Measurements from ENCODE around the gene EGFL8.
A peak's percentile ranks its signal among the peaks of the same experiment; 100 is the strongest.

The EGFL8 gene

GRCh38 chr6:32147401-32148132 lies 16.8 kb upstream of the EGFL8 start:
- no peak for DNase-seq

DNA sequence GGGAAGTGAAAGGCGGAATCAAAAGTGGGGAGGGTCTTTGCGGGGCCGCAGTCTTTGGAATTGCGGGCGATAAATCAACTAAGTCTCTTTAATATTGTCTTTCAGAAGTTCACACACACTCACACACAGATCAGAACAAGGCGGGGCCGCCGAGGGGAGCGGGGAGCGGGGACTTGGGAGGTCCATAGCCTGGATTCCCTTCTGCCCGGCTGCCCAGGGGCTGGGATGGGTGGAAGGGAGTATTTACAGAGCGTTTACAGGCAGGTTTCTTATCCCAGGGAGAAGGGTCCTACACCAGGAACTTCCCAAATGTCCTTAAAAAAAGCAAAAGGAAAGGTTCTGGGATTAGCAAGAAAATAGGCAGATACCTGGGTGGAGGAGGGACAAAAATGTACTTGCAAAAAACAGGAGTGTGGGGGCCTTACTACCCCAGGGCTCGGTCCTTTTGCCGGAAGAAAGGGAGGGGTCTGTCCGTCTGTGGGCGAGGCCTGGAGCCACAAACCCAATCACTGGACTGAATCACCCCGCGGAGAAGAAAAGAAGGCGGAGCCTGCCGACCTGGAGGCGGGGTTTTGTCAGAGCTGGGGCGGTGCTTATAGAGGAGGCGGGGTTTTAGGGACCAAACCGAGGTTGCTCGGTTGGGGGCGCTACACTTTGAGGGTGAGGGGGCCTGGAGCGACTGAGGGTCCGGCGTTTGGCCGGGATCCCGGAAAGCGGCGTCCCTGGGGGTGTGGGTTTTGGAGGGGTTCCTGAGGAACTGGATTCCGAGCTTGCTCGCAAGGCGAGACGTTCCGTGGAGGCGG lies 15.9 kb upstream of the EGFL8 start:
- DNase-seq: peak in 1 of 2 donors; percentile 27

GRCh38 chr6:32149092-32149755 lies 15.2 kb upstream of the EGFL8 start:
- no peak for DNase-seq

- no peak for DNase-seq
Measured at GRCh38 chr6:32149932-32150870, 14.2 kb upstream of the EGFL8 start.

DNA sequence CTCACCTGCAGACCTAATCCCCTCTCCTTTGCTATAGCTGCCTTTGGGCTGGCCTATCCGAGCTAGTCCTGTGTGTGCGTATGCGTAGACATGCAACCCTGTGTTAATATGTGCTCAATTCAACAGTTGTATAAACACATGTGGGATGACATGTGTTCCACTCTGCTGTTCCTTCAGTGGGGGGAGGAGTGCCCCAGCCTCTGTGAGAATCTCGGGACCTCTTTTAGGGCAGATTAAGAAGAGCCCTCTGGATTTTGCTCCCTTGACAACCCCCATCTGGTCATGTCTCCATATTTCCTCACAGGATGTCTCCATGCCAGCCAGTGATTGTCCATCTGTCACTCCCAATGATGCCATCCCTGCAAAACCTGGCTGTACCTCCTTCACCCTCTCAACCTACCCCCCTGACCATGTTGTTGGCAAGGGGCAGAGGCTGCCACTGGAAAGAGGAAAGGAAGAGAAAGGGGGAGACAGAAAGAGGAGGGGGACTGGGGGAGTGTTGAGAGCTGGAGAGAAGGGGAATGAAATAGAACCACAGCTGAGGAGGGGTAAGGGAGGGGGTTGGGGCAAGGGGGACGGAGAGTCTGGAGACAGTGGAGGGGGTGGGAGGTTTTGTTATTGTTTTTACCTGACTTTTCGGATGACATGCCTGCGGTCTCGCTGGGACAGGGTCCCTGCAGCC lies 13.1 kb upstream of the EGFL8 start:
- no peak for DNase-seq

- no peak for DNase-seq
Measured at GRCh38 chr6:32151863-32152768, 12.3 kb upstream of the EGFL8 start, which contains the start of gene PRRT1. Gene PRRT1, minus strand, starts transcription at chr6:32151939. Its CDS starts 112 bp downstream, at chr6:32151827.

GRCh38 chr6:32152769-32153563 lies 11.4 kb upstream of the EGFL8 start:
- DNase-seq: no peak

GRCh38 chr6:32153564-32154513 lies 10.6 kb upstream of the EGFL8 start, which contains the start of gene PPT2:
Gene PPT2, plus strand, starts transcription at chr6:32154141. Its CDS starts 454 bp downstream, at chr6:32154595.
- DNase-seq: peak; percentile 32 to 81

GRCh38 chr6:32154514-32155161 lies 9.8 kb upstream of the EGFL8 start:
- DNase-seq: peak in 1 of 2 donors; percentile 12

DNA sequence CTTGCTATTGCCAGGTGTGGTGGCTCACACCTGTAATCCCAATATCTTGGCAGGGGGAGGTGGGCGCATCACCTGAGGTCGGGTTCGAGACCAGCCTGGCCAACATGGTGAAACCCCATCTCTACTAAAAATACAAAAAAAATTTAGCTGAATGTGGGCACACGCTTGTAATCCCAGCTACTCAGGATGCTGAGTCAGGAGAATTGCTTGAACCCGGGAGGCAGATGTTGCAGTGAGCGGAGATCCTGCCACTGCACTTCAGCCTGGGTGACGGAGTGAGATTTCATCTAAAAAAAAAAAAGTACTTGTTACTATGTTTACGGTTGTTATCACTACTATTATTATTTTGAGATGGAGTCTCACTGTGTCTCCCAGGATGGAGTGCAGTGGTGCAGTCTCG lies 7.5 kb upstream of the EGFL8 start:
- no peak for DNase-seq

GRCh38 chr6:32158052-32158451 lies 6.3 kb upstream of the EGFL8 start:
- no peak for DNase-seq

DNA sequence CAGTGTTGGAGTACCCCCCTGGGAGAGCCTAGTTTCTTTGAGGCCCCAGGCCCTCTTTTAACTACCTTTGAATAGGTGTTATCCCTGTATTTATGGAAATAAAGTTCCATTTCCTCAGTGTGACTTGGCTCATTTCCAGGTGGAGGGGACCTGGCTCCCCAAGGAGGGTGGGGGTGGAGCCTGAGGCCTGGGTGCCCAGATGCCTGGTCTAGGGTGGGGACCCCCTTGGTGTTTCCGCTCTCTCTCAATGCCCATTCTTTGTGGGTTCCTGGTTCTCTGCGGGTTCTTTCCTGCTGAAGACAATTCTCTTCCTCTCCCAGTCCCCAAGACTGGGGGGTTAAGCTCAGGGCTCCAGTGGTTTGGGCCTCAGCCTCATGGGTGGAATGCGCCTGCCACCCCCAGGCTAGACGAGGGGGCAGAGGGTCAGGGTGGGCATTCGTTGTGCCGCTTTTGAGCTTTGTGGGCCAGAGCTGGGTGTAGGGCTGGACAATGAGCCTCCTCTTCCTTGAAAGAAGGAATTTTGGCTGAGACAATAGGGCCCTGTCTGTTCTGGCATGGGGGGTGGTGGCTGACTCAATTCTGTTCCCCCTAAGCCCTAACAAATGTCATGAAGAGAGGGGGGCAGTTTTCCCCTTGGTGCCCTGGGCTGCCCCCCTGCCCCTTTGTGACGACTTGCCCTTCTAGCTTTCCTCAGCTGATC lies 686 bp upstream of the EGFL8 start:
- DNase-seq: no peak

DNA sequence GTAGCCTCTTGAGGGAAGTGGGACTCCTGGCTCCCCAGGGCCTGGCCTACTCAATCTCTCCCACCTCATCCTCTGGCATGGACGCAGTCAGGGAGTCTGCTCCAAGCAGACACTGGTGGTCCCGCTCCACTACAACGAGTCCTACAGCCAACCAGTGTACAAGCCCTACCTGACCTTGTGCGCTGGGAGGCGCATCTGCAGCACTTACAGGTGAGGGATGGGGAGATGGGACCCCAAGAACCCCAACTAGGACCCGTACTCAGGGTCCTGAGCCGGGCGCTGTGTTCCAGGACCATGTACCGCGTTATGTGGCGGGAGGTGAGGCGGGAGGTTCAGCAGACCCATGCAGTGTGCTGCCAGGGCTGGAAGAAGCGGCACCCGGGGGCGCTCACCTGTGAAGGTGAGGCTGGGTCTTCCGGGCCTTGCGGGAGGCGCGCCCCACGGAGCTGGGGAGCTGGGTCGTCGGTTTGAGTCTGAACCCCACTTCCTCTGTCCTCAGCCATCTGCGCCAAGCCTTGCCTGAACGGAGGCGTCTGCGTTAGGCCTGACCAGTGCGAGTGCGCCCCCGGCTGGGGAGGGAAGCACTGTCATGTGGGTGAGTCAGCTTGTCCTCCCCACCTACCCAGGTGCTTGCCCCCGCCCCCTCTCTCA lies 2.1 kb downstream of the EGFL8 start:
- DNase-seq: no peak

- DNase-seq: no peak
Measured at GRCh38 chr6:32167154-32167760, 2.9 kb downstream of the EGFL8 start.

DNA sequence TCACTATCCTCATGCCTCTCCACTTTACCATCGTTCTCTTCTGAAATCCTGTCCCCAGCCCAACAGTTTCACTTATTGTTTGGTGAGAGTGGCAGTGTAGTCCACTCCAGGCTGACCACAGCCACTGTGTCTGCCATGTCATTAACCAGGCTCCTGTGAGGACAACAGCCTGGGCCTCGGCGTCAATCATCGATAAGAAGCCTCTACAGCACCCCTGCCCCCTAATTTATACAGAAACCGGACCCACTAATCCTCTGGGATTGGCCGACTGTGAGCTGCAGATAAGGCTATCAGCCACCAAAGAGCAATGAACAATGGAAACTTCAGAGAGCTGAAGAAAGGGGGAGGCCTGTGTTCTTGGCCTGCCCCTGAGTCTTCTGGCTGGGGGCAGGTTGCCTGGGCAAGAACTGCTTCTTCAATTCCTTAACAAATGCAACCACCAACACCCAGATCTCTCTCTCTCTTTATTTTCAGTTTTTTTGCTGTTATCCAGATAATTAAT lies 3.4 kb downstream of the EGFL8 start:
- DNase-seq: no peak

DNA sequence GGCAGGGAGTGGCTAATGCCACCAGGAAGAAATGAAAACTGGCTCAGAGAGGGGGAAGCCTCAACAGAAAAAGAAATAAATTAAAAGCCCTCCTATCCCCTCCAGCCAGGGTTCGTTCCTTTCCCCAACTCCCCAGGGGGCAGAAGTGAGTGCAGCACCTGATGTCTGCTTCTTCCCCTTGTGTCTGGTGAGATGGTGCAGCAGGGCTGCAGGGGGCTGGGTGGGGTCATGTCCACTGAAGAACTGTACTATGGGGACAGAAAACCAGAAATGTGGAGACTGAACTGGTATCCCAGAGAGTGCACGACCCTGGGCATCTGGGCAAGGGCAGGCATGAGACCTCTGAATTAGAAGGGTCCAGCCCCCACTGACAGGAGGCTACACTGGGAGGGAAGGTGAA lies 4.0 kb downstream of the EGFL8 start:
- DNase-seq: no peak
